ENCODE data around the gene ADCY3.

Gene ADCY3

GRCh38 chr2:24833821-24834732, 86.0 kb downstream of the ADCY3 start:
- no peak overlapping the region for H3K4me3 ChIP-seq (ENCODE audit: low read length, poor library complexity, severe bottlenecking)
- H2AFZ ChIP-seq (ENCODE audit: low read length), result no peak overlapping the region
- H3K4me2 ChIP-seq (ENCODE audit: low read depth, low read length, poor library complexity, severe bottlenecking), result no peak overlapping the region
- H3K79me2 ChIP-seq (ENCODE audit: insufficient read depth, low read length), result no peaks in the 10 kb centered on the region
- no peaks in the 10 kb centered on the region for H3K27me3 ChIP-seq (ENCODE audit: insufficient read depth, low read length, poor library complexity, severe bottlenecking)
- H3K9me2 ChIP-seq (replicated peaks; ENCODE audit: low read depth, low read length), result no peaks in the 10 kb centered on the region
- H3K36me3 ChIP-seq (ENCODE audit: insufficient read depth, low read length), result peaks cover 52% of the 10 kb centered on the region; the same call in 1 of the 2 replicates
- no peak overlapping the region for H3K9ac ChIP-seq (ENCODE audit: low read depth, low read length, poor library complexity, severe bottlenecking)
- no peaks in the 10 kb centered on the region for H4K20me1 ChIP-seq (ENCODE audit: insufficient read depth, low read length, poor library complexity, severe bottlenecking)
- no peaks in the 10 kb centered on the region for H3K4me1 ChIP-seq (ENCODE audit: insufficient read depth, low read length, poor library complexity, severe bottlenecking)
- no peaks in the 10 kb centered on the region for H3F3A ChIP-seq (ENCODE audit: low read depth)
- H3K9me3 ChIP-seq (ENCODE audit: insufficient read depth, low read depth, low read length), result no peaks in the 10 kb centered on the region
- no peak for TF ChIP-seq EZH2phosphoT487 (IDR thresholded peaks at IDR 0.05; ENCODE audit: borderline replicate concordance)
- TF ChIP-seq, protein P1, sequence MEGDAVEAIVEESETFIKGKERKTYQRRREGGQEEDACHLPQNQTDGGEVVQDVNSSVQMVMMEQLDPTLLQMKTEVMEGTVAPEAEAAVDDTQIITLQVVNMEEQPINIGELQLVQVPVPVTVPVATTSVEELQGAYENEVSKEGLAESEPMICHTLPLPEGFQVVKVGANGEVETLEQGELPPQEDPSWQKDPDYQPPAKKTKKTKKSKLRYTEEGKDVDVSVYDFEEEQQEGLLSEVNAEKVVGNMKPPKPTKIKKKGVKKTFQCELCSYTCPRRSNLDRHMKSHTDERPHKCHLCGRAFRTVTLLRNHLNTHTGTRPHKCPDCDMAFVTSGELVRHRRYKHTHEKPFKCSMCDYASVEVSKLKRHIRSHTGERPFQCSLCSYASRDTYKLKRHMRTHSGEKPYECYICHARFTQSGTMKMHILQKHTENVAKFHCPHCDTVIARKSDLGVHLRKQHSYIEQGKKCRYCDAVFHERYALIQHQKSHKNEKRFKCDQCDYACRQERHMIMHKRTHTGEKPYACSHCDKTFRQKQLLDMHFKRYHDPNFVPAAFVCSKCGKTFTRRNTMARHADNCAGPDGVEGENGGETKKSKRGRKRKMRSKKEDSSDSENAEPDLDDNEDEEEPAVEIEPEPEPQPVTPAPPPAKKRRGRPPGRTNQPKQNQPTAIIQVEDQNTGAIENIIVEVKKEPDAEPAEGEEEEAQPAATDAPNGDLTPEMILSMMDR (conservative IDR thresholded peaks at IDR 0.05; ENCODE audit: low read length), result no peak

DNA sequence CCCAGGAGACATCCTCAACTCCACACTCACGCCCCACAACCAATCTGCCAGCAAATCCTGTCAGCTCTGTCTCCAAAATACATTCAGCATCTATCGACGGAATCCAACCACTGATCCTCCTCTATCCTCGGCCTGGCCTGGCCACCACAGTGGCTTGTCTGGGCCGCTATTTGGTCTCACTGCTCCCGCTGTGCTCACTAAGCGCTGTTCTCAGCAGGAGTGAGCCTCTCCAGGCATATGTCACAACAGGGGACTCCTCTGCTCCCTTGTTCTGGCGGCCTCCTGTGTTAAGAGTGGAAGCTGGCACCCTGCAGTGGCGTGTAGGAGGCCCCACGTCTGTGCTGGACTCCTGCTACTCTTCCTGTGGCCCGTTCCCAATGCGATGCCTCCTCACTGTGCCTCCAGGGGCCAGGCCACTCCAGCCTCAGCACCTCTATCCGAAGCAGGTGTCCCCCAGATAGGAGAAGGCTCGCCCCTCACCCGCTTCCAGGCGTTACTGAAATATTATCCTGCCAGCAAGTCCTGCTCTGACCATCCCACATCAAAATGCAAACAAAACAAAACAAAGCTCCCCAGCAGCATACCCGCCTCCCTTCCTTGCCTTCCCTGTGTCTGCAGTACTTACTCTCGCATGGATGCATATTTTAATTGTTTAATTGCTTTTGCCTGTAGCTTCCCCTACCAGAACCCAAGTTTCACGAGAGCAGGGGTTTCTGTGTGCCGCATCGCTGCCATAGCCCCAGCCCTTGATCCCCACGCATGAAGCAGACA, 86.9 kb downstream of the ADCY3 start:
- Histone ChIP-seq H3K36me3 (ENCODE audit: insufficient read depth, low read length) (peaks cover 51% of the 10 kb centered on the region; the same call in 1 of the 2 replicates), H3K4me3 (ENCODE audit: low read length, poor library complexity, severe bottlenecking) (no peak overlapping the region), H3K9me2 (replicated peaks; ENCODE audit: low read depth, low read length) (no peaks in the 10 kb centered on the region), H2AFZ (ENCODE audit: low read length) (no peak overlapping the region), H3K79me2 (ENCODE audit: insufficient read depth, low read length) (no peaks in the 10 kb centered on the region), H3K4me1 (ENCODE audit: insufficient read depth, low read length, poor library complexity, severe bottlenecking) (no peaks in the 10 kb centered on the region), H3F3A (ENCODE audit: low read depth) (no peaks in the 10 kb centered on the region), H3K9ac (ENCODE audit: low read depth, low read length, poor library complexity, severe bottlenecking) (no peak overlapping the region), H3K9me3 (ENCODE audit: insufficient read depth, low read depth, low read length) (no peaks in the 10 kb centered on the region), H3K27me3 (ENCODE audit: insufficient read depth, low read length, poor library complexity, severe bottlenecking) (no peaks in the 10 kb centered on the region), H3K4me2 (ENCODE audit: low read depth, low read length, poor library complexity, severe bottlenecking) (no peak overlapping the region), H4K20me1 (ENCODE audit: insufficient read depth, low read length, poor library complexity, severe bottlenecking) (no peaks in the 10 kb centered on the region)
- TF ChIP-seq, protein P1 (conservative IDR thresholded peaks at IDR 0.05; ENCODE audit: low read length), result no peak
- TF ChIP-seq EZH2phosphoT487 (IDR thresholded peaks at IDR 0.05; ENCODE audit: borderline replicate concordance), result no peak

GRCh38 chr2:24832521-24832920, 87.5 kb downstream of the ADCY3 start:
- TF ChIP-seq, protein P1 (conservative IDR thresholded peaks at IDR 0.05; ENCODE audit: low read length), result no peak
- no peak for TF ChIP-seq EZH2phosphoT487 (IDR thresholded peaks at IDR 0.05; ENCODE audit: borderline replicate concordance)
- H3F3A ChIP-seq (ENCODE audit: low read depth), result no peaks in the 10 kb centered on the region
- H3K9me2 ChIP-seq (replicated peaks; ENCODE audit: low read depth, low read length), result no peaks in the 10 kb centered on the region
- H3K4me3 ChIP-seq (ENCODE audit: low read length, poor library complexity, severe bottlenecking), result no peak overlapping the region
- no peaks in the 10 kb centered on the region for H3K27me3 ChIP-seq (ENCODE audit: insufficient read depth, low read length, poor library complexity, severe bottlenecking)
- no peak overlapping the region for H3K4me2 ChIP-seq (ENCODE audit: low read depth, low read length, poor library complexity, severe bottlenecking)
- no peak overlapping the region for H3K9ac ChIP-seq (ENCODE audit: low read depth, low read length, poor library complexity, severe bottlenecking)
- H2AFZ ChIP-seq (ENCODE audit: low read length), result no peak overlapping the region
- H4K20me1 ChIP-seq (ENCODE audit: insufficient read depth, low read length, poor library complexity, severe bottlenecking), result no peaks in the 10 kb centered on the region
- no peaks in the 10 kb centered on the region for H3K9me3 ChIP-seq (ENCODE audit: insufficient read depth, low read depth, low read length)
- H3K4me1 ChIP-seq (ENCODE audit: insufficient read depth, low read length, poor library complexity, severe bottlenecking), result no peaks in the 10 kb centered on the region
- peaks cover 49% of the 10 kb centered on the region; the same call in 1 of the 2 replicates for H3K36me3 ChIP-seq (ENCODE audit: insufficient read depth, low read length)
- no peaks in the 10 kb centered on the region for H3K79me2 ChIP-seq (ENCODE audit: insufficient read depth, low read length)

Data from Loucy (cell line).